Naive thymus-derived CD4-positive, alpha-beta T cell (primary cell): ENCODE results near the gene MALRD1. TPM values are rescaled to one million over a fixed set of nuclear protein-coding genes. Genes with fewer than 3 reads are reported as not detected.

Experiments
- ATAC-seq: fragments of 150-1000 bp; cut with Tn5 transposase; 2 replicates; pipeline ENCODE4 v1.10.0; 2021; ENCODE audit warnings: mild to moderate bottlenecking, moderate library complexity
- CTCF ChIA-PET: fragments of 350-600 bp; sonication (Branson Sonifier 250); formaldehyde crosslinking; loops from one replicate; lab custom pipeline; 2021; ENCODE audit warnings: antibody characterized with exemption; lab: Charles Lee
- POLR2A ChIA-PET: fragments of 350-600 bp; sonication (Branson Sonifier 250); formaldehyde crosslinking; loops from one replicate; lab custom pipeline; 2021; ENCODE audit warnings: antibody characterized with exemption, inconsistent platforms; lab: Charles Lee
- DNase-seq, 9 donors: peaks; one replicate each; pipeline versions ENCODE4 v3.0.0 to v3.0.0-alpha.2; 2020 to 2022; ENCODE audit warnings: mixed read lengths in 1 of 9
- H3K27ac ChIP-seq: one replicate; pipeline ENCODE4 v1.7.0; 2013; ENCODE audit warnings: mild to moderate bottlenecking, low read depth, low read length, moderate library complexity
- H3K27me3 ChIP-seq, 2 donors: one replicate each; pipeline ENCODE4 v1.7.0; 2013; ENCODE audit warnings: low read length in 2 of 2, mild to moderate bottlenecking in 2 of 2, moderate library complexity in 2 of 2; ENCODE audit not compliant: control insufficient read depth in 2 of 2, insufficient read depth in 2 of 2
- H3K36me3 ChIP-seq, 3 experiments: 1 replicate in 2 of 3; 2 replicates in 1 of 3; pipeline ENCODE4 v1.7.0; 2013; ENCODE audit warnings: low read length in 3 of 3, mild to moderate bottlenecking in 3 of 3, moderate library complexity in 1 of 3; ENCODE audit not compliant: insufficient read depth in 3 of 3, control insufficient read depth in 2 of 3
- H3K4me1 ChIP-seq, 2 donors: one replicate each; pipeline ENCODE4 v1.7.0; 2013; ENCODE audit warnings: low read length in 2 of 2, mild to moderate bottlenecking in 2 of 2, moderate library complexity in 1 of 2; ENCODE audit not compliant: control insufficient read depth in 2 of 2, insufficient read depth in 2 of 2
- H3K4me3 ChIP-seq: 2 replicates; pipeline ENCODE4 v1.7.0; 2013; ENCODE audit warnings: mild to moderate bottlenecking, low read length
- H3K9me3 ChIP-seq, 3 experiments: 1 replicate in 2 of 3; 2 replicates in 1 of 3; pipeline ENCODE4 v1.7.0; 2013; ENCODE audit warnings: low read length in 3 of 3; ENCODE audit not compliant: control insufficient read depth in 2 of 3
- H3K27ac Mint-ChIP-seq, 9 donors: one replicate each; pipeline ENCODE4 v1.8.0; 2020 to 2022; ENCODE audit warnings: mixed read lengths in 9 of 9, mild to moderate bottlenecking in 8 of 9, moderate library complexity in 5 of 9, inconsistent platforms in 2 of 9
- H3K27me3 Mint-ChIP-seq, 5 donors: one replicate each; pipeline ENCODE4 v1.8.0; 2021 to 2022; ENCODE audit warnings: mixed read lengths in 5 of 5, mild to moderate bottlenecking in 1 of 5
- H3K36me3 Mint-ChIP-seq, 5 donors: one replicate each; pipeline ENCODE4 v1.8.0; 2020 to 2022; ENCODE audit warnings: mixed read lengths in 5 of 5, mild to moderate bottlenecking in 3 of 5, inconsistent platforms in 1 of 5
- H3K4me1 Mint-ChIP-seq, 7 donors: one replicate each; pipeline ENCODE4 v1.8.0; 2020 to 2022; ENCODE audit warnings: mixed read lengths in 7 of 7, mild to moderate bottlenecking in 3 of 7, inconsistent platforms in 1 of 7
- H3K4me3 Mint-ChIP-seq, 10 donors: one replicate each; pipeline ENCODE4 v1.8.0; 2020 to 2022; ENCODE audit warnings: mild to moderate bottlenecking in 10 of 10, mixed read lengths in 10 of 10, moderate library complexity in 6 of 10, inconsistent platforms in 2 of 10
- H3K9me3 Mint-ChIP-seq, 11 donors: one replicate each; pipeline ENCODE4 v1.8.0; 2020 to 2022; ENCODE audit warnings: mixed read lengths in 11 of 11, mild to moderate bottlenecking in 4 of 11, inconsistent platforms in 1 of 11, moderate library complexity in 1 of 11
- intact Hi-C, 2 donors: fragments of 100-400 bp; cut with micrococcal nuclease; formaldehyde crosslinking; loops; one replicate each; pipeline ENCODE4 v1.15.1; 2023
- polyA plus RNA-seq, 2 donors: library from polyadenylated mRNA; unstranded; fragments of 300-500 nt; fragmentation: Illumina TruSeq; gene quantifications; one replicate each; pipeline ENCODE4 v1.2.3, GENCODE V29; 2021
- total RNA-seq, 6 experiments: library from RNA in 5 of 6; stranded (reverse) in 5 of 6; gene quantifications; 1 replicate in 5 of 6; 2 replicates in 1 of 6; pipeline ENCODE4 v1.2.3 and lab custom pipeline; 2021 to 2026

MALRD1 gene
- total and polyA plus RNA-seq, 7 experiments from 2014 or later = 0.16 to 1.1 TPM; not detected in 5

DNA sequence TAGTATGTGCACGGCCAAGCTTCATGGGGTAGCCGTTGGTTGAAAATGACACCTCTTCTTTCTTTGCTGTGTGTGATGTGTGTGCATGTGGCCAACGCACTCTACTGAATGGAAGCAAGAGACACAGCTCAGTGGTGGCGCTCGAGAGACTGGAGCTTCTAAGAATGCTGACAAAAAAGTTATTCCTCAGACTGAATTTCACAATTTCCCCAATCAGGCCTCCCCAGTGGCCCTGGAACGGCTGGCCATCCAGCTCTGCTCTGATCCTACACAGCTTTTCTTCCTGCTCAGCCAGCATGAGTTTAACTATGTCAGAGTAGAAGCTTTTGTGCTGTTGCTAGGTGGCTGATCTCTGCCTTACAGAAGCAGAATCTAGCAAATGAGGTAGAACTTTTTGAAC is 581.0 kb downstream of the MALRD1 start:
- Histone ChIP-seq H3K9me3 (no peaks in the 10 kb centered on the region), H3K27me3 (no peaks in the 10 kb centered on the region), H3K27ac (no peak overlapping the region), H3K36me3 (no peaks in the 10 kb centered on the region), H3K4me3 (no peak overlapping the region), H3K4me1 (no peaks in the 10 kb centered on the region)
- ATAC-seq (no peak), DNase-seq (no peak)
- H3K4me3 Mint-ChIP-seq = no peak overlapping the region
- H3K36me3 Mint-ChIP-seq = no peaks in the 10 kb centered on the region
- POLR2A ChIA-PET = no interaction called here
- peaks cover 0 to 13% (median under 1%) of the 10 kb centered on the region in 11 donors for H3K9me3 Mint-ChIP-seq
- H3K4me1 Mint-ChIP-seq = no peaks in the 10 kb centered on the region
- no peaks in the 10 kb centered on the region for H3K27me3 Mint-ChIP-seq
- H3K27ac Mint-ChIP-seq = peak overlapping the region in 1 of 9 donors; percentile 26
- CTCF ChIA-PET = no interaction called here
- intact Hi-C loops = no loop called here

- H3K4me1 ChIP-seq = no peaks in the 10 kb centered on the region
- CTCF ChIA-PET = interaction anchor here (1.0 kb wide), 1 partner anchor 14 kb away, joined by 3 read pairs; no protein-coding TSS in a partner anchor
- POLR2A ChIA-PET = no interaction called here
- H3K4me3 ChIP-seq = no peak overlapping the region
- H3K27ac Mint-ChIP-seq = no peak overlapping the region
- peaks cover 0 to 13% (median 2%) of the 10 kb centered on the region in 11 donors for H3K9me3 Mint-ChIP-seq
- DNase-seq (no peak), ATAC-seq (no peak)
- H3K4me1 Mint-ChIP-seq = peaks cover 0 to 10% (median 5%) of the 10 kb centered on the region in 7 donors
- H3K36me3 Mint-ChIP-seq = no peaks in the 10 kb centered on the region
- H3K4me3 Mint-ChIP-seq = no peak overlapping the region
- H3K36me3 ChIP-seq = no peaks in the 10 kb centered on the region
- no peaks in the 10 kb centered on the region for H3K9me3 ChIP-seq
- H3K27me3 Mint-ChIP-seq = no peaks in the 10 kb centered on the region
- no peak overlapping the region for H3K27ac ChIP-seq
- H3K27me3 ChIP-seq = no peaks in the 10 kb centered on the region
- intact Hi-C loops = no loop called here
Observed at GRCh38 chr10:19634163-19634562, 585.6 kb downstream of the MALRD1 start.

- no peaks in the 10 kb centered on the region for H3K36me3 ChIP-seq
- Mint-ChIP-seq H3K36me3 (no peaks in the 10 kb centered on the region), H3K4me3 (peak overlapping the region in 8 of 10 donors; percentile 16 to 67 (median 30)), H3K4me1 (peaks cover 0 to 14% (median 5%) of the 10 kb centered on the region in 7 donors), H3K27ac (no peak overlapping the region), H3K27me3 (no peaks in the 10 kb centered on the region), H3K9me3 (peaks cover 0 to 10% (median 2%) of the 10 kb centered on the region in 11 donors)
- ChIA-PET CTCF (no interaction called here), POLR2A (no interaction called here)
- DNase-seq = no peak
- H3K9me3 ChIP-seq = no peaks in the 10 kb centered on the region
- no peak overlapping the region for H3K4me3 ChIP-seq
- no peaks in the 10 kb centered on the region for H3K27me3 ChIP-seq
- intact Hi-C loops = no loop called here
- H3K4me1 ChIP-seq = no peaks in the 10 kb centered on the region
- H3K27ac ChIP-seq = no peak overlapping the region
- peak; percentile 74 for ATAC-seq
Observed at GRCh38 chr10:19638182-19638895, 589.7 kb downstream of the MALRD1 start.

DNA sequence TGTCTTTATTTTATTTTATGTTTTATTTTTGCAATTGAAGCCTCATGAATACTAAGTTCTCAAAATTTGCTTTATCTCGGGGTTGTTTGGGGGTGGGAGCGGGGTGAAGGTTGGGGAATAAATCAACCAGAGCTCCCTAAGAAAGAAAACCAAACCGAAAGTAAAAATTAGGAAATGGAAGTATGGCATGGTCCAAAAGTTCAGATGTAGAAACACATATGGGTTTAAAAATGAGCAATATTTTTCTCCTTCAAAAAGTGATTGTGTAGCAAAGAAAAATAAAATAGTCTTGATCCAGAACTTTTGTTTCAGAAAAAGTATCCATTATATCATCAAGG is 590.3 kb downstream of the MALRD1 start:
- DNase-seq (no peak), ATAC-seq (no peak)
- Histone ChIP-seq H3K36me3 (no peaks in the 10 kb centered on the region), H3K27me3 (no peaks in the 10 kb centered on the region), H3K4me1 (no peaks in the 10 kb centered on the region), H3K4me3 (no peak overlapping the region), H3K27ac (no peak overlapping the region), H3K9me3 (no peaks in the 10 kb centered on the region)
- H3K9me3 Mint-ChIP-seq = peaks cover 0 to 12% (median 2%) of the 10 kb centered on the region in 11 donors
- no peaks in the 10 kb centered on the region for H3K36me3 Mint-ChIP-seq
- no peaks in the 10 kb centered on the region for H3K27me3 Mint-ChIP-seq
- no peak overlapping the region for H3K27ac Mint-ChIP-seq
- ChIA-PET POLR2A (no interaction called here), CTCF (no interaction called here)
- peaks cover 0 to 14% (median 5%) of the 10 kb centered on the region in 7 donors for H3K4me1 Mint-ChIP-seq
- peak overlapping the region in 8 of 10 donors; percentile 16 to 67 (median 30) for H3K4me3 Mint-ChIP-seq
- intact Hi-C loops = no loop called here

- DNase-seq = no peak
- ATAC-seq = no peak
- Mint-ChIP-seq H3K9me3 (peaks cover 0 to 14% (median 2%) of the 10 kb centered on the region in 11 donors), H3K36me3 (no peaks in the 10 kb centered on the region), H3K27me3 (no peaks in the 10 kb centered on the region), H3K4me1 (peaks cover 0 to 14% (median 5%) of the 10 kb centered on the region in 7 donors), H3K27ac (no peak overlapping the region), H3K4me3 (no peak overlapping the region)
- Histone ChIP-seq H3K27me3 (no peaks in the 10 kb centered on the region), H3K4me3 (no peak overlapping the region), H3K4me1 (no peaks in the 10 kb centered on the region), H3K9me3 (no peaks in the 10 kb centered on the region), H3K27ac (no peak overlapping the region), H3K36me3 (no peaks in the 10 kb centered on the region)
- intact Hi-C loops = no loop called here
- ChIA-PET POLR2A (no interaction called here), CTCF (no interaction called here)
Observed at GRCh38 chr10:19640566-19641263, 592.1 kb downstream of the MALRD1 start.

DNA sequence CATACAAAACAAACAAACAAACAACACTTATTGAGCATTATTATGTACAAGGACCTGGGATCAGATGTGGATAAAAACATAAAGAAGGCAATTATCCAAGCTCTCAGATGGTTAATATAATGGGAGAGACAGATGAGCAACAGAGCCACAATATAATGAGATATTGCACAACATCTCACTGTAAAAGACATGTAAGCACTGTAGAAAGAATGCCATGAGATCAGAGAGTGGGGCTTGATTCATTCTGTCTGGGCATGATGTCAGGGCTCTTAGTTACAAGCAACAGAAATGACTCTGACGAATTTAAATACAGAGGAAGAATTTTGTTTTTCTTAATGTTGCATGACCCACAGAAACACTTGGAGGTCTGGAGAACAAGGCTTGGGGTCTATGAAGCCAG is 602.9 kb downstream of the MALRD1 start:
- CTCF ChIA-PET = no interaction called here
- Mint-ChIP-seq H3K36me3 (no peaks in the 10 kb centered on the region), H3K27me3 (no peaks in the 10 kb centered on the region), H3K4me1 (peaks cover 0 to 2% (median 0%) of the 10 kb centered on the region in 7 donors), H3K9me3 (peaks cover 0 to 12% (median 2%) of the 10 kb centered on the region in 11 donors), H3K27ac (no peak overlapping the region), H3K4me3 (no peak overlapping the region)
- Histone ChIP-seq H3K27ac (no peak overlapping the region), H3K9me3 (no peaks in the 10 kb centered on the region), H3K36me3 (no peaks in the 10 kb centered on the region), H3K4me3 (no peak overlapping the region), H3K27me3 (no peaks in the 10 kb centered on the region), H3K4me1 (no peaks in the 10 kb centered on the region)
- DNase-seq = no peak
- intact Hi-C loops = no loop called here
- POLR2A ChIA-PET = no interaction called here
- no peak for ATAC-seq
